HepG2 (cell line): ENCODE results near the gene UQCC5. TPM values are rescaled to one million over a fixed set of nuclear protein-coding genes. Genes with fewer than 3 reads are reported as not detected.

Experiments
- FOXJ3 ChIP-seq: sonication (generic); formaldehyde crosslinking; IDR thresholded peaks from 2 replicates; pipeline ENCODE4 v1.4.0; 2020; ENCODE audit warnings: missing genetic modification reagents, mild to moderate bottlenecking, borderline replicate concordance
- JUNB ChIP-seq: sonication (generic); formaldehyde crosslinking; IDR thresholded peaks from 2 replicates; pipeline ENCODE4 v1.8.0; 2022; ENCODE audit warnings: missing genetic modification reagents, mild to moderate bottlenecking, borderline replicate concordance
- KDM4B ChIP-seq: sonication (generic); formaldehyde crosslinking; IDR thresholded peaks from 2 replicates; pipeline ENCODE4 v1.4.0; 2020; ENCODE audit warnings: missing genetic modification reagents
- RFXANK ChIP-seq: IDR thresholded peaks from 2 replicates; pipeline ENCODE4 v1.6.1; 2016
- SP140L ChIP-seq: sonication (generic); formaldehyde crosslinking; IDR thresholded peaks from 2 replicates; pipeline ENCODE4 v1.4.0; 2020; ENCODE audit warnings: missing genetic modification reagents, borderline replicate concordance
- SRSF1 ChIP-seq: fragments of 200-400 bp; formaldehyde crosslinking; optimal IDR thresholded peaks from 2 replicates; pipeline ENCODE3; 2017; ENCODE audit warnings: mild to moderate bottlenecking, low read depth, low read length, moderate library complexity
- ZBTB38 ChIP-seq: sonication (generic); formaldehyde crosslinking; IDR thresholded peaks from 2 replicates; pipeline ENCODE4 v1.5.1; 2020; ENCODE audit warnings: mild to moderate bottlenecking, missing genetic modification reagents
- ZFP62 ChIP-seq: sonication (generic); formaldehyde crosslinking; IDR thresholded peaks from 2 replicates; pipeline ENCODE4 v1.4.0; 2020; ENCODE audit warnings: missing genetic modification reagents
- ZNF335 ChIP-seq: sonication (generic); formaldehyde crosslinking; IDR thresholded peaks from 2 replicates; pipeline ENCODE4 v1.4.0; 2020; ENCODE audit warnings: missing genetic modification reagents
- polyA plus RNA-seq, 8 experiments: library from polyadenylated mRNA; depleted of rRNA in 3 of 8; stranded (reverse) in 7 of 8; unstranded in 1 of 8; fragments of >200 nt; fragmentation: Illumina TruSeq in 4 of 8; extraction: Trizol in 4 of 8; gene quantifications; 2 replicates each; pipeline versions ENCODE4 v1.2.1 to v1.2.3, GENCODE V29; 2011 to 2016; ENCODE audit warnings: low read depth in 4 of 8, missing spikeins in 1 of 8, mixed read lengths in 1 of 8; ENCODE audit not compliant: insufficient read depth in 1 of 8
- total RNA-seq, 5 experiments: library from RNA; depleted of rRNA; stranded (reverse); fragments of >200 nt; fragmentation: Illumina TruSeq; extraction: Trizol; gene quantifications; 2 replicates each; pipeline ENCODE4 v1.2.3, GENCODE V29; 2016; ENCODE audit warnings: low read depth in 1 of 5
- TF ChIP-seq, protein P1 (sequence below): sonication (generic); formaldehyde crosslinking; IDR thresholded peaks from 2 replicates; pipeline ENCODE4 v1.9.0; 2021; ENCODE audit warnings: missing genetic modification reagents, borderline replicate concordance
- TF ChIP-seq, protein P2 (sequence below): sonication (generic); formaldehyde crosslinking; IDR thresholded peaks from 2 replicates; pipeline ENCODE4 v1.4.0; 2020; ENCODE audit warnings: missing genetic modification reagents
- TF ChIP-seq, protein P3 (sequence below): sonication (generic); formaldehyde crosslinking; IDR thresholded peaks from one replicate; pipeline ENCODE4 v1.5.1; 2020; ENCODE audit warnings: mild to moderate bottlenecking, missing genetic modification reagents; ENCODE audit errors: not compliant biosample characterization
- TF ChIP-seq, protein P4 (sequence below): fragments of 450-650 bp; IDR thresholded peaks from 2 replicates; pipeline ENCODE4 v1.6.1; 2016
- TF ChIP-seq, protein P5 (sequence below): sonication (generic); formaldehyde crosslinking; IDR thresholded peaks from 2 replicates; pipeline ENCODE4 v1.4.0; 2020; ENCODE audit warnings: mild to moderate bottlenecking, missing genetic modification reagents

Gene UQCC5
- total and polyA plus RNA-seq, 2 of the 13 experiments (the other 11 are each of a cell fraction or from before 2014, with no cell fraction given), result 15.4 to 29.5 TPM

DNA sequence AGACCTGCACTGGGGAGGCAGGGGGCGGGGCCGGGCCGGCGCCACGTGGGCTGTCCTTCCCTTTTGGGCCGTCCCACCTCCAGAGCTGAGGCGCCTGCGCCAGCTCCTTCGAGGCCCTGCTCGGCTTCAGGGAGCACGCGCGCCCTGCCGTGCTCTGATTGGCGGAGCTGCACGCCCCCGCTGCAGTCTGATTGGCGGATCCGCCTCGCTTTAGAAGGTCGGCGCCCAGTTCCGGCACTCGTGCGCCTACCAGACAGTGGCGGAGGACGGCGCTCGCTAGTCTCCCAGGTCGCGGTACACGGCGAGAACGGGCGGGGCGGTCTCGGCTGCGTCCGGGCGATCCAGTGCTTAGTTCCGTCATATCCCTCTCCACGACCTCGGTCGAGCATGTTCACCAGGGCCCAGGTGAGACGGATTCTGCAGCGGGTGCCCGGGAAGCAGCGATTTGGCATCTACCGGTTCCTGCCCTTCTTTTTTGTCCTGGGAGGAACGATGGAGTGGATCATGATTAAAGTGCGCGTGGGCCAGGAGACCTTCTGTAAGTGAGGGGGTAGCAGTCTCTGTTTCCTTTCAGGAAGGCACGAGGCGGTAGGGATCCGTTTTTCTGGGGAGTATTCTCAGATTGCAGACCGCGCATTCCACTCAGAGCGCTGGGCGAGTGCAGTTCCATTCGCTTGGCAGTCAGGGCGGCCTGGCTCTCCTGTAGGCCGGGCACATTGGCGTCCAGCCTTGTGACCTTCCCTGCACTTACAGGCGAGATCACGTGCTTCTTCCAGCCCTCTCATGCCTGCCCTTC is at the start of gene UQCC5 (continued):
- TF ChIP-seq, protein P1, sequence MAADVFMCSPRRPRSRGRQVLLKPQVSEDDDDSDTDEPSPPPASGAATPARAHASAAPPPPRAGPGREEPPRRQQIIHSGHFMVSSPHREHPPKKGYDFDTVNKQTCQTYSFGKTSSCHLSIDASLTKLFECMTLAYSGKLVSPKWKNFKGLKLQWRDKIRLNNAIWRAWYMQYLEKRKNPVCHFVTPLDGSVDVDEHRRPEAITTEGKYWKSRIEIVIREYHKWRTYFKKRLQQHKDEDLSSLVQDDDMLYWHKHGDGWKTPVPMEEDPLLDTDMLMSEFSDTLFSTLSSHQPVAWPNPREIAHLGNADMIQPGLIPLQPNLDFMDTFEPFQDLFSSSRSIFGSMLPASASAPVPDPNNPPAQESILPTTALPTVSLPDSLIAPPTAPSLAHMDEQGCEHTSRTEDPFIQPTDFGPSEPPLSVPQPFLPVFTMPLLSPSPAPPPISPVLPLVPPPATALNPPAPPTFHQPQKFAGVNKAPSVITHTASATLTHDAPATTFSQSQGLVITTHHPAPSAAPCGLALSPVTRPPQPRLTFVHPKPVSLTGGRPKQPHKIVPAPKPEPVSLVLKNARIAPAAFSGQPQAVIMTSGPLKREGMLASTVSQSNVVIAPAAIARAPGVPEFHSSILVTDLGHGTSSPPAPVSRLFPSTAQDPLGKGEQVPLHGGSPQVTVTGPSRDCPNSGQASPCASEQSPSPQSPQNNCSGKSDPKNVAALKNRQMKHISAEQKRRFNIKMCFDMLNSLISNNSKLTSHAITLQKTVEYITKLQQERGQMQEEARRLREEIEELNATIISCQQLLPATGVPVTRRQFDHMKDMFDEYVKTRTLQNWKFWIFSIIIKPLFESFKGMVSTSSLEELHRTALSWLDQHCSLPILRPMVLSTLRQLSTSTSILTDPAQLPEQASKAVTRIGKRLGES (CRISPR knock-in tag), result no peak; the same call in 1 of the 2 replicates
- no peak for TF ChIP-seq KDM4B (CRISPR knock-in tag)
- TF ChIP-seq, protein P2, sequence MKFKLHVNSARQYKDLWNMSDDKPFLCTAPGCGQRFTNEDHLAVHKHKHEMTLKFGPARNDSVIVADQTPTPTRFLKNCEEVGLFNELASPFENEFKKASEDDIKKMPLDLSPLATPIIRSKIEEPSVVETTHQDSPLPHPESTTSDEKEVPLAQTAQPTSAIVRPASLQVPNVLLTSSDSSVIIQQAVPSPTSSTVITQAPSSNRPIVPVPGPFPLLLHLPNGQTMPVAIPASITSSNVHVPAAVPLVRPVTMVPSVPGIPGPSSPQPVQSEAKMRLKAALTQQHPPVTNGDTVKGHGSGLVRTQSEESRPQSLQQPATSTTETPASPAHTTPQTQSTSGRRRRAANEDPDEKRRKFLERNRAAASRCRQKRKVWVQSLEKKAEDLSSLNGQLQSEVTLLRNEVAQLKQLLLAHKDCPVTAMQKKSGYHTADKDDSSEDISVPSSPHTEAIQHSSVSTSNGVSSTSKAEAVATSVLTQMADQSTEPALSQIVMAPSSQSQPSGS (CRISPR knock-in tag), result peak; percentile 79
- TF ChIP-seq JUNB (CRISPR knock-in tag), result no peak
- TF ChIP-seq ZFP62 (CRISPR knock-in tag), result no peak
- peak; percentile 49; the same call in 1 of the 2 replicates for TF ChIP-seq FOXJ3 (CRISPR knock-in tag)
- no peak for TF ChIP-seq RFXANK (CRISPR knock-in tag)
- TF ChIP-seq, protein P3, sequence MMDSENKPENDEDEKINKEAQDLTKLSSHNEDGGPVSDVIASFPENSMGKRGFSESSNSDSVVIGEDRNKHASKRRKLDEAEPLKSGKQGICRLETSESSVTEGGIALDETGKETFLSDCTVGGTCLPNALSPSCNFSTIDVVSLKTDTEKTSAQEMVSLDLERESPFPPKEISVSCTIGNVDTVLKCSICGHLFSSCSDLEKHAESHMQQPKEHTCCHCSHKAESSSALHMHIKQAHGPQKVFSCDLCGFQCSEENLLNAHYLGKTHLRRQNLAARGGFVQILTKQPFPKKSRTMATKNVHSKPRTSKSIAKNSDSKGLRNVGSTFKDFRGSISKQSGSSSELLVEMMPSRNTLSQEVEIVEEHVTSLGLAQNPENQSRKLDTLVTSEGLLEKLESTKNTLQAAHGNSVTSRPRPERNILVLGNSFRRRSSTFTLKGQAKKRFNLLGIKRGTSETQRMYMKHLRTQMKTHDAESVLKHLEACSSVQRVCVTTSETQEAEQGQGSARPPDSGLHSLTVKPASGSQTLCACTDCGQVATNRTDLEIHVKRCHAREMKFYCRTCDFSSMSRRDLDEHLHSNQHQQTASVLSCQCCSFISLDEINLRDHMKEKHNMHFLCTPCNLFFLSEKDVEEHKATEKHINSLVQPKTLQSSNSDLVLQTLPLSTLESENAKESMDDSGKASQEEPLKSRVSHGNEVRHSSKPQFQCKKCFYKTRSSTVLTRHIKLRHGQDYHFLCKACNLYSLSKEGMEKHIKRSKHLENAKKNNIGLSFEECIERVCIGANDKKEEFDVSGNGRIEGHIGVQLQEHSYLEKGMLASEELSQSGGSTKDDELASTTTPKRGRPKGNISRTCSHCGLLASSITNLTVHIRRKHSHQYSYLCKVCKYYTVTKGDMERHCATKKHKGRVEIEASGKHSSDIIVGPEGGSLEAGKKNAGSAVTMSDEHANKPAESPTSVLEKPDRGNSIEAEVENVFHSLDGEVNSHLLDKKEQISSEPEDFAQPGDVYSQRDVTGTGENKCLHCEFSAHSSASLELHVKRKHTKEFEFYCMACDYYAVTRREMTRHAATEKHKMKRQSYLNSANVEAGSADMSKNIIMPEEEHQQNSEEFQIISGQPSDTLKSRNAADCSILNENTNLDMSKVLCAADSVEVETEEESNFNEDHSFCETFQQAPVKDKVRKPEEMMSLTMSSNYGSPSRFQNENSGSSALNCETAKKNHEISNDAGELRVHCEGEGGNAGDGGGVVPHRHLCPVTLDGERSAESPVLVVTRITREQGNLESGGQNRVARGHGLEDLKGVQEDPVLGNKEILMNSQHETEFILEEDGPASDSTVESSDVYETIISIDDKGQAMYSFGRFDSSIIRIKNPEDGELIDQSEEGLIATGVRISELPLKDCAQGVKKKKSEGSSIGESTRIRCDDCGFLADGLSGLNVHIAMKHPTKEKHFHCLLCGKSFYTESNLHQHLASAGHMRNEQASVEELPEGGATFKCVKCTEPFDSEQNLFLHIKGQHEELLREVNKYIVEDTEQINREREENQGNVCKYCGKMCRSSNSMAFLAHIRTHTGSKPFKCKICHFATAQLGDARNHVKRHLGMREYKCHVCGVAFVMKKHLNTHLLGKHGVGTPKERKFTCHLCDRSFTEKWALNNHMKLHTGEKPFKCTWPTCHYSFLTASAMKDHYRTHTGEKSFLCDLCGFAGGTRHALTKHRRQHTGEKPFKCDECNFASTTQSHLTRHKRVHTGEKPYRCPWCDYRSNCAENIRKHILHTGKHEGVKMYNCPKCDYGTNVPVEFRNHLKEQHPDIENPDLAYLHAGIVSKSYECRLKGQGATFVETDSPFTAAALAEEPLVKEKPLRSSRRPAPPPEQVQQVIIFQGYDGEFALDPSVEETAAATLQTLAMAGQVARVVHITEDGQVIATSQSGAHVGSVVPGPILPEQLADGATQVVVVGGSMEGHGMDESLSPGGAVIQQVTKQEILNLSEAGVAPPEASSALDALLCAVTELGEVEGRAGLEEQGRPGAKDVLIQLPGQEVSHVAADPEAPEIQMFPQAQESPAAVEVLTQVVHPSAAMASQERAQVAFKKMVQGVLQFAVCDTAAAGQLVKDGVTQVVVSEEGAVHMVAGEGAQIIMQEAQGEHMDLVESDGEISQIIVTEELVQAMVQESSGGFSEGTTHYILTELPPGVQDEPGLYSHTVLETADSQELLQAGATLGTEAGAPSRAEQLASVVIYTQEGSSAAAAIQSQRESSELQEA (CRISPR knock-in tag), result no peak
- TF ChIP-seq, protein P4, sequence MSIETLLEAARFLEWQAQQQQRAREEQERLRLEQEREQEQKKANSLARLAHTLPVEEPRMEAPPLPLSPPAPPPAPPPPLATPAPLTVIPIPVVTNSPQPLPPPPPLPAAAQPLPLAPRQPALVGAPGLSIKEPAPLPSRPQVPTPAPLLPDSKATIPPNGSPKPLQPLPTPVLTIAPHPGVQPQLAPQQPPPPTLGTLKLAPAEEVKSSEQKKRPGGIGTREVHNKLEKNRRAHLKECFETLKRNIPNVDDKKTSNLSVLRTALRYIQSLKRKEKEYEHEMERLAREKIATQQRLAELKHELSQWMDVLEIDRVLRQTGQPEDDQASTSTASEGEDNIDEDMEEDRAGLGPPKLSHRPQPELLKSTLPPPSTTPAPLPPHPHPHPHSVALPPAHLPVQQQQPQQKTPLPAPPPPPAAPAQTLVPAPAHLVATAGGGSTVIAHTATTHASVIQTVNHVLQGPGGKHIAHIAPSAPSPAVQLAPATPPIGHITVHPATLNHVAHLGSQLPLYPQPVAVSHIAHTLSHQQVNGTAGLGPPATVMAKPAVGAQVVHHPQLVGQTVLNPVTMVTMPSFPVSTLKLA, result peak; percentile 93
- TF ChIP-seq SRSF1, result peak; percentile 88
- TF ChIP-seq ZNF335 (CRISPR knock-in tag), result peak; percentile 50; the same call in 1 of the 2 replicates
- peak; percentile 60; the same call in 1 of the 2 replicates for TF ChIP-seq ZBTB38 (CRISPR knock-in tag)
- TF ChIP-seq, protein P5, sequence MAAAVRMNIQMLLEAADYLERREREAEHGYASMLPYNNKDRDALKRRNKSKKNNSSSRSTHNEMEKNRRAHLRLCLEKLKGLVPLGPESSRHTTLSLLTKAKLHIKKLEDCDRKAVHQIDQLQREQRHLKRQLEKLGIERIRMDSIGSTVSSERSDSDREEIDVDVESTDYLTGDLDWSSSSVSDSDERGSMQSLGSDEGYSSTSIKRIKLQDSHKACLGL (CRISPR knock-in tag), result peak; percentile 94
- TF ChIP-seq SP140L (CRISPR knock-in tag), result no peak
